ENCODE results near the gene NAA11. TPM values are rescaled to one million over a fixed set of nuclear protein-coding genes. Genes with fewer than 3 reads are reported as not detected.

The NAA11 gene
- total and polyA plus RNA-seq, 4 donors = 0.14 TPM; not detected in 3

DNA sequence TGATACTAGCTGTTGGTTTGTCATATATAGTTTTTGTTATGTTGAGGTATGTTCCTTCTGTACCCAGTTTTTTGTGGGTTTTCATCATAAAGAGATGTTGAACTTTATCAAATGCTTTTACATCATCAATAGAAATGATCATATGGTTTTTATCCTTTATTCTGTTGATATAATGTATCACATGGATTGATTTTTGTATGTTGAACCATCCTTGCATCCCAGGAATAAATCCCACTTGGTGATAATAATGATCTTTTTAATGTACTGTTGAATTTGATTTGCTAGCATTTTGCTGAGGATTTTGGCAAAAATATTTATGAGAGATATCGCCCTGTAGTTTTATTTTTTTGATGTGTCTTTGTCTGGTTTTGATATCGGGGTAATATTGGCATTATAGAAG lies 22.5 kb upstream of the NAA11 start:
- H3K4me1 ChIP-seq (ENCODE audit: control insufficient read depth, insufficient read depth, low read length) = no peaks in the 10 kb centered on the region
- peaks cover 3% of the 10 kb centered on the region for H3K9me3 ChIP-seq (ENCODE audit: control insufficient read depth, insufficient read depth, low read length)
- no peak for DNase-seq (ENCODE audit: low read depth in 4 of 6, low spot score in 6 of 6)
- no peak overlapping the region for H3K27ac ChIP-seq (ENCODE audit: low read depth, low read length)
- H3K36me3 ChIP-seq (ENCODE audit: control insufficient read depth, insufficient read depth, low read length) = no peaks in the 10 kb centered on the region
- no peak overlapping the region for H3K4me3 ChIP-seq (ENCODE audit: low read depth, low read length)
- H3K27me3 ChIP-seq (ENCODE audit: control insufficient read depth, insufficient read depth, low read length) = no peaks in the 10 kb centered on the region
- no CpG with 5 or more reads among the region's 2 CpGs for WGBS (ENCODE audit: insufficient coverage)

DNA sequence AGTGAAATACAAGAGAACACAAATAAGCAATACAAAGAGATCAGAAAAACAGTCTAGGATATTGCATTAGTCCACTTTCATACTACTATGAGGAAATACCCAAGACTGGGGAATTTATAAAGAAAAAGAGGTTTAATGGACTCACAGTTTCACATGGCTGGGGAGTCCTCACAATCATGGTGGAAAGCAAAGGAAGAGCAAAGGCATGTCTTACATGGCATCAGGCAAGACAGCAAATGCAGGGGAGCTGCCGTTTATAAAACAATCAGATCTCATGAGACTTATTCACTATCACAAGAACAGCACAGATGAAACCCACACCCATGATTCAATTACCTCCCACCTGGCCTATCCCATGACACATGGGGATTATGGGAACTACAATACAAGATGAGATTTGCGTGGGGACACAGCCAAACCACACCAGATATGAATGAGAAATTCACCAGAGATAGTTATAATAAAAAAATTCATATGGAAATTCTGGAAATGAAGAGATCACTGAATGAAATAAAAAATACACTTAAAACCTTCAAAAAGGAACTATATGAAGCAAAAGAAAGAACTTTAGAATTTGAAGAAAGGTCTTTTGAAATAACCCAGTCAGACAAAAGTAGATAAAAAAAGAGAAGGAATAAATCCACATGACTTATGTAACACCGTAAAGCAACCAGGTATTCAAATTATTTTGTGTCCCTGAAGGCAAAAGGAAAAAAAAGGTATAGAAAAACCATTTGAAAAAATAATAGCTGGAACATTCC lies 16.2 kb upstream of the NAA11 start:
- 100% methylated on average over 1 of the region's 3 CpGs for WGBS (ENCODE audit: insufficient coverage)
- Histone ChIP-seq H3K4me1 (ENCODE audit: control insufficient read depth, insufficient read depth, low read length) (no peaks in the 10 kb centered on the region), H3K9me3 (ENCODE audit: control insufficient read depth, insufficient read depth, low read length) (peaks cover 7% of the 10 kb centered on the region), H3K27ac (ENCODE audit: low read depth, low read length) (no peak overlapping the region), H3K27me3 (ENCODE audit: control insufficient read depth, insufficient read depth, low read length) (no peaks in the 10 kb centered on the region), H3K36me3 (ENCODE audit: control insufficient read depth, insufficient read depth, low read length) (no peaks in the 10 kb centered on the region), H3K4me3 (ENCODE audit: low read depth, low read length) (no peak overlapping the region)
- DNase-seq (ENCODE audit: low read depth in 4 of 6, low spot score in 6 of 6) = no peak

GRCh38 chr4:79340568-79340967 lies 14.7 kb upstream of the NAA11 start:
- H3K4me1 ChIP-seq (ENCODE audit: control insufficient read depth, insufficient read depth, low read length) = no peaks in the 10 kb centered on the region
- H3K27ac ChIP-seq (ENCODE audit: low read depth, low read length) = no peak overlapping the region
- H3K27me3 ChIP-seq (ENCODE audit: control insufficient read depth, insufficient read depth, low read length) = no peaks in the 10 kb centered on the region
- no peaks in the 10 kb centered on the region for H3K36me3 ChIP-seq (ENCODE audit: control insufficient read depth, insufficient read depth, low read length)
- no peak for DNase-seq (ENCODE audit: low read depth in 4 of 6, low spot score in 6 of 6)
- no peak overlapping the region for H3K4me3 ChIP-seq (ENCODE audit: low read depth, low read length)
- H3K9me3 ChIP-seq (ENCODE audit: control insufficient read depth, insufficient read depth, low read length) = peaks cover 7% of the 10 kb centered on the region
- 95% methylated on average over 2 of the region's 2 CpGs for WGBS (ENCODE audit: insufficient coverage)

- no peak overlapping the region for H3K4me3 ChIP-seq (ENCODE audit: low read depth, low read length)
- DNase-seq (ENCODE audit: low read depth in 4 of 6, low spot score in 6 of 6) = no peak
- H3K27ac ChIP-seq (ENCODE audit: low read depth, low read length) = no peak overlapping the region
- no peaks in the 10 kb centered on the region for H3K4me1 ChIP-seq (ENCODE audit: control insufficient read depth, insufficient read depth, low read length)
- H3K27me3 ChIP-seq (ENCODE audit: control insufficient read depth, insufficient read depth, low read length) = no peaks in the 10 kb centered on the region
- peaks cover 6% of the 10 kb centered on the region for H3K9me3 ChIP-seq (ENCODE audit: control insufficient read depth, insufficient read depth, low read length)
- H3K36me3 ChIP-seq (ENCODE audit: control insufficient read depth, insufficient read depth, low read length) = no peaks in the 10 kb centered on the region
Observed at GRCh38 chr4:79338148-79338547, 12.3 kb upstream of the NAA11 start.

DNA sequence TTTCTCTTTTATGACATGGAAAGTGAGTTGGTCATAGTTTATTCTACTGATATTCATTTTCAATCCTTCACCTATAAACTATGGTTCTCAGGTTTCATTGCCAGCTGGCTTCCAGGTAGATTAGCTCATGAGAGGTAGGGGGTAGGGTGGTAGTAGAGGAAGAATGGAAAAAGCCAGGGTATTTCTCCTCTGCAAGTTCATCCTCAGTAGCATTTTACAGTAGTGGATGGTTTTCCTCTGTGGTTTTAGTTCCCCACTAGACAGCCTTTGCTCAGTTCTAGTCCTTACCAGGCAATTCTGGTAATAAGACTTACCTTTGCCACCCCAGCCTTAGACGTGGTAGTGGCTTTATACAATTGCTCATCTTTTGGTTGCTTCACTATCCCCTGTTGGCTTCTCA lies 8.9 kb upstream of the NAA11 start:
- Histone ChIP-seq H3K27me3 (ENCODE audit: control insufficient read depth, insufficient read depth, low read length) (no peaks in the 10 kb centered on the region), H3K4me1 (ENCODE audit: control insufficient read depth, insufficient read depth, low read length) (no peaks in the 10 kb centered on the region), H3K36me3 (ENCODE audit: control insufficient read depth, insufficient read depth, low read length) (no peaks in the 10 kb centered on the region), H3K4me3 (ENCODE audit: low read depth, low read length) (no peak overlapping the region), H3K27ac (ENCODE audit: low read depth, low read length) (no peak overlapping the region), H3K9me3 (ENCODE audit: control insufficient read depth, insufficient read depth, low read length) (no peaks in the 10 kb centered on the region)
- WGBS (ENCODE audit: insufficient coverage) = no CpG with 5 or more reads among the region's 1 CpG
- no peak for DNase-seq (ENCODE audit: low read depth in 4 of 6, low spot score in 6 of 6)

DNA sequence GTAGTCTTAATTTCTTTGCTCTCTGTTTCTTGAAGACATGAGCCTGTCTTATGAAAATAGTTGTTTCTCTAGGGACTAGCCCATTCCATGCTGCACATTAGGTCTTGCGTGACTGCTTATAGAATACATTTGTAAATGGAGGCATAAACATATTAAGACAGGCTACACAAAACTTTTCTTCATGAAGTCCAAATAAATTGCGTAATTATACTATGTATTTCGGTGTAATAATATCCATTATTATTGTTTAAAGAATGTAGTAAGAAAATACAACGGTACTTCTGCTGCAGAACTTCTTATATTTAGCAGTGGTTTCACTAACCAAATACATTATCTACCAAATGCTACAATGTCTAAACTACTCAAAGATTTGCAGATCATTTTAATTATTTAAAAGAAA lies 8.5 kb upstream of the NAA11 start:
- no CpG with 5 or more reads among the region's 4 CpGs for WGBS (ENCODE audit: insufficient coverage)
- Histone ChIP-seq H3K4me1 (ENCODE audit: control insufficient read depth, insufficient read depth, low read length) (no peaks in the 10 kb centered on the region), H3K27ac (ENCODE audit: low read depth, low read length) (no peak overlapping the region), H3K9me3 (ENCODE audit: control insufficient read depth, insufficient read depth, low read length) (no peaks in the 10 kb centered on the region), H3K27me3 (ENCODE audit: control insufficient read depth, insufficient read depth, low read length) (no peaks in the 10 kb centered on the region), H3K36me3 (ENCODE audit: control insufficient read depth, insufficient read depth, low read length) (no peaks in the 10 kb centered on the region), H3K4me3 (ENCODE audit: low read depth, low read length) (no peak overlapping the region)
- DNase-seq (ENCODE audit: low read depth in 4 of 6, low spot score in 6 of 6) = no peak

GRCh38 chr4:79331126-79331876 lies 5.4 kb upstream of the NAA11 start:
- no peaks in the 10 kb centered on the region for H3K4me1 ChIP-seq (ENCODE audit: control insufficient read depth, insufficient read depth, low read length)
- peak in 1 of 6 donors; percentile 36 for DNase-seq (ENCODE audit: low read depth in 4 of 6, low spot score in 6 of 6)
- no peaks in the 10 kb centered on the region for H3K36me3 ChIP-seq (ENCODE audit: control insufficient read depth, insufficient read depth, low read length)
- H3K27ac ChIP-seq (ENCODE audit: low read depth, low read length) = no peak overlapping the region
- WGBS (ENCODE audit: insufficient coverage) = no CpG with 5 or more reads among the region's 2 CpGs
- H3K9me3 ChIP-seq (ENCODE audit: control insufficient read depth, insufficient read depth, low read length) = no peaks in the 10 kb centered on the region
- H3K27me3 ChIP-seq (ENCODE audit: control insufficient read depth, insufficient read depth, low read length) = no peaks in the 10 kb centered on the region
- no peak overlapping the region for H3K4me3 ChIP-seq (ENCODE audit: low read depth, low read length)

DNA sequence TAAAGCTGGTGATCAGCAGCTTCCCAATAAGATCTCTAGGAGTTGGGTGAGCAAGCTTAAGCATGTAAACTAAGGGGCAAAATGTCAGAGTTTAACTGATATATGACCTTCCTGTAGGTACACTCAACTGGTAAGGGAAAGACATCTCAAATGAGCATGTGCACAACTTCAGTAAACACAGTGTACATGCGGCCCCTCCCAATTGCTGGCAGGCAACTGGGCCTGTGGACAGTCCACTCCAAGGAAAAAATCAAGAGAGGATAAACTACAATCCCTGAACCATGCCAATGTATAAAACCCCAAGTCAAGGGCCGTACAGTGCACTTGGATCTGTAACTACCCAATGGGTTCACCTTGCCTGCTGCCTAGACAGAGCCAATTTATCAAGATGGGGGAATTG lies 4.9 kb upstream of the NAA11 start:
- no peaks in the 10 kb centered on the region for H3K36me3 ChIP-seq (ENCODE audit: control insufficient read depth, insufficient read depth, low read length)
- H3K27ac ChIP-seq (ENCODE audit: low read depth, low read length) = no peak overlapping the region
- no peaks in the 10 kb centered on the region for H3K27me3 ChIP-seq (ENCODE audit: control insufficient read depth, insufficient read depth, low read length)
- no peak overlapping the region for H3K4me3 ChIP-seq (ENCODE audit: low read depth, low read length)
- DNase-seq (ENCODE audit: low read depth in 4 of 6, low spot score in 6 of 6) = no peak
- WGBS (ENCODE audit: insufficient coverage) = 67% methylated on average over 1 of the region's 2 CpGs
- H3K4me1 ChIP-seq (ENCODE audit: control insufficient read depth, insufficient read depth, low read length) = no peaks in the 10 kb centered on the region
- no peaks in the 10 kb centered on the region for H3K9me3 ChIP-seq (ENCODE audit: control insufficient read depth, insufficient read depth, low read length)

DNA sequence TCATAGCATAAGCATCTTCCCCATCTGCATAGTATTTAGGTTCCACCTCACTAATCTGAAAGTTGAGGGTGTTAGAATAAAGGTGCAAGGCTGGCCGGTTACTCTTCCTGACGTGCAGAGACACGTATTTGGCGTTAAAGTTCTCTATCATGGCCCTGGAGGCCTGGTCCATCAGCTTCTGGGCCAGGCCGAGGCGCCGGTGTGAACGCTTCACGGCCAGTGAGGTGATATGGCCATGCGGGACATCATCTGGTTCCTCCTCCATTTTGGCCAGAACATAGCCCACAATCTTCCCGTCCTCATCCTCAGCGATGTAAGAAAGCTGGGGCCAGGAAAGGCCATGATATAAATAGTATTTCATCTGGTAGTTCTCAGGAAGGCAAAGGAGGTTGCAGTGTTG lies 425 bp downstream of the NAA11 start:
- no peaks in the 10 kb centered on the region for H3K4me1 ChIP-seq (ENCODE audit: control insufficient read depth, insufficient read depth, low read length)
- no peak for DNase-seq (ENCODE audit: low read depth in 4 of 6, low spot score in 6 of 6)
- 95% methylated on average over 9 of the region's 12 CpGs for WGBS (ENCODE audit: insufficient coverage)
- no peak overlapping the region for H3K27ac ChIP-seq (ENCODE audit: low read depth, low read length)
- H3K27me3 ChIP-seq (ENCODE audit: control insufficient read depth, insufficient read depth, low read length) = no peaks in the 10 kb centered on the region
- no peaks in the 10 kb centered on the region for H3K36me3 ChIP-seq (ENCODE audit: control insufficient read depth, insufficient read depth, low read length)
- H3K4me3 ChIP-seq (ENCODE audit: low read depth, low read length) = no peak overlapping the region
- no peaks in the 10 kb centered on the region for H3K9me3 ChIP-seq (ENCODE audit: control insufficient read depth, insufficient read depth, low read length)

- Histone ChIP-seq H3K4me3 (ENCODE audit: low read depth, low read length) (no peak overlapping the region), H3K36me3 (ENCODE audit: control insufficient read depth, insufficient read depth, low read length) (no peaks in the 10 kb centered on the region), H3K27ac (ENCODE audit: low read depth, low read length) (no peak overlapping the region), H3K4me1 (ENCODE audit: control insufficient read depth, insufficient read depth, low read length) (no peaks in the 10 kb centered on the region), H3K27me3 (ENCODE audit: control insufficient read depth, insufficient read depth, low read length) (no peaks in the 10 kb centered on the region), H3K9me3 (ENCODE audit: control insufficient read depth, insufficient read depth, low read length) (no peaks in the 10 kb centered on the region)
- DNase-seq (ENCODE audit: low read depth in 4 of 6, low spot score in 6 of 6) = no peak
- WGBS (ENCODE audit: insufficient coverage) = no CpG with 5 or more reads among the region's 4 CpGs
Observed at GRCh38 chr4:79319975-79320374, 5.9 kb downstream of the NAA11 start.

Measured in spinal cord (tissue), 10 donors.